ENCODE data around the gene PIP4K2B.

- TF ChIP-seq EZH2 (IDR thresholded peaks at IDR 0.05) (no peak), POLR2AphosphoS5 (IDR thresholded peaks at IDR 0.05; ENCODE audit: borderline replicate concordance, low read depth, low read length) (no peak), FOXP2 (optimal IDR thresholded peaks at IDR 0.05; ENCODE audit: control extremely low read depth, extremely low read length, insufficient read depth) (no peak)
Measured at GRCh38 chr17:38751144-38751807, 48.1 kb downstream of the PIP4K2B start.

Measured in SK-N-MC (cell line).